ENCODE measurements around the gene PROM2.

- TF ChIP-seq CTCF (IDR thresholded peaks at IDR 0.05) (no peak), POLR2A (IDR thresholded peaks at IDR 0.05) (no peak)
Measured at GRCh38 chr2:95272299-95272751, 1.9 kb upstream of the PROM2 start.

Data from uterus (tissue), 2 donors.